Neural progenitor cell (in vitro differentiated cells): ENCODE measurements around the gene KLF9. TPM values are rescaled to one million over a fixed set of nuclear protein-coding genes. Genes with fewer than 3 reads are reported as not detected.

Experiments used
- DNase-seq: peaks from one replicate; pipeline ENCODE4 v3.0.0-alpha.2; 2016; ENCODE audit warnings: low spot score
- H2AFZ ChIP-seq: fragments of 200-600 bp; sonication (generic); replicated peaks from 2 replicates; pipeline ENCODE4 v1.6.1; 2016; ENCODE audit warnings: antibody characterized with exemption
- H3F3A ChIP-seq: fragments of 200-600 bp; sonication (generic); 2 replicates; pipeline ENCODE4 v1.6.1; 2016; ENCODE audit warnings: antibody characterized with exemption, low read depth
- H3K27ac ChIP-seq: fragments of 200-600 bp; sonication (generic); 2 replicates; pipeline ENCODE4 v1.5.1; 2016; ENCODE audit warnings: mild to moderate bottlenecking
- H3K27me3 ChIP-seq: fragments of 200-600 bp; sonication (generic); 2 replicates; pipeline ENCODE4 v1.6.1; 2016; ENCODE audit warnings: mild to moderate bottlenecking, moderate library complexity
- H3K36me3 ChIP-seq: fragments of 200-600 bp; sonication (generic); 2 replicates; pipeline ENCODE4 v1.5.1; 2016
- H3K4me1 ChIP-seq: fragments of 200-600 bp; sonication (generic); 2 replicates; pipeline ENCODE4 v1.6.1; 2016; ENCODE audit warnings: mixed run types
- H3K4me2 ChIP-seq: fragments of 200-600 bp; sonication (generic); 2 replicates; pipeline ENCODE4 v1.6.1; 2016
- H3K4me3 ChIP-seq: fragments of 200-600 bp; sonication (generic); 2 replicates; pipeline ENCODE4 v1.5.1; 2016
- H3K79me2 ChIP-seq: fragments of 200-600 bp; sonication (generic); 2 replicates; pipeline ENCODE4 v1.6.1; 2016; ENCODE audit warnings: low read depth
- H3K9ac ChIP-seq: fragments of 200-600 bp; sonication (generic); 2 replicates; pipeline ENCODE4 v1.6.1; 2016
- H3K9me3 ChIP-seq: fragments of 200-600 bp; sonication (generic); 2 replicates; pipeline ENCODE4 v1.5.1; 2016; ENCODE audit warnings: low read depth
- H4K20me1 ChIP-seq: fragments of 200-600 bp; sonication (generic); 2 replicates; pipeline ENCODE4 v1.6.1; 2016; ENCODE audit warnings: low read depth
- H3K27ac Mint-ChIP-seq: 3 replicates; pipeline ENCODE4 v1.8.0; 2021; ENCODE audit warnings: mixed read lengths
- H3K27me3 Mint-ChIP-seq: 2 replicates; pipeline ENCODE4 v1.8.0; 2022; ENCODE audit warnings: low read depth, mild to moderate bottlenecking, inconsistent platforms, moderate library complexity, mixed read lengths; ENCODE audit not compliant: insufficient read depth
- H3K36me3 Mint-ChIP-seq: 3 replicates; pipeline ENCODE4 v1.8.0; 2021; ENCODE audit warnings: mixed read lengths
- H3K4me1 Mint-ChIP-seq: 3 replicates; pipeline ENCODE4 v1.8.0; 2021; ENCODE audit warnings: mixed read lengths
- H3K4me3 Mint-ChIP-seq: 3 replicates; pipeline ENCODE4 v1.8.0; 2021; ENCODE audit warnings: mild to moderate bottlenecking, moderate library complexity, mixed read lengths
- H3K9me3 Mint-ChIP-seq: 3 replicates; pipeline ENCODE4 v1.8.0; 2020; ENCODE audit warnings: mixed read lengths
- CTCF ChIP-seq: fragments of 200-600 bp; sonication (generic); IDR thresholded peaks from 2 replicates; pipeline ENCODE4 v1.5.1; 2017; ENCODE audit warnings: antibody characterized with exemption, mild to moderate bottlenecking
- EZH2 ChIP-seq: fragments of 200-600 bp; sonication (generic); IDR thresholded peaks from 2 replicates; pipeline ENCODE4 v1.6.1; 2017; ENCODE audit warnings: antibody characterized with exemption, mild to moderate bottlenecking, moderate library complexity
- EZH2phosphoT487 ChIP-seq: fragments of 200-600 bp; sonication (generic); IDR thresholded peaks from 2 replicates; pipeline ENCODE4 v1.6.1; 2017; ENCODE audit warnings: antibody characterized with exemption
- total RNA-seq: library from RNA; depleted of rRNA; stranded (reverse); fragments of >200 nt; gene quantifications from 2 replicates; pipeline ENCODE4 v1.2.3, GENCODE V29; 2015; ENCODE audit warnings: low replicate concordance

The KLF9 gene
- total RNA-seq, 1 donor from 2014 or later: 0.41 TPM

- H3K27me3 Mint-ChIP-seq: peaks cover 2% of the 10 kb centered on the region
Observed at GRCh38 chr9:70457235-70457634, 42.8 kb upstream of the KLF9 start.

DNA sequence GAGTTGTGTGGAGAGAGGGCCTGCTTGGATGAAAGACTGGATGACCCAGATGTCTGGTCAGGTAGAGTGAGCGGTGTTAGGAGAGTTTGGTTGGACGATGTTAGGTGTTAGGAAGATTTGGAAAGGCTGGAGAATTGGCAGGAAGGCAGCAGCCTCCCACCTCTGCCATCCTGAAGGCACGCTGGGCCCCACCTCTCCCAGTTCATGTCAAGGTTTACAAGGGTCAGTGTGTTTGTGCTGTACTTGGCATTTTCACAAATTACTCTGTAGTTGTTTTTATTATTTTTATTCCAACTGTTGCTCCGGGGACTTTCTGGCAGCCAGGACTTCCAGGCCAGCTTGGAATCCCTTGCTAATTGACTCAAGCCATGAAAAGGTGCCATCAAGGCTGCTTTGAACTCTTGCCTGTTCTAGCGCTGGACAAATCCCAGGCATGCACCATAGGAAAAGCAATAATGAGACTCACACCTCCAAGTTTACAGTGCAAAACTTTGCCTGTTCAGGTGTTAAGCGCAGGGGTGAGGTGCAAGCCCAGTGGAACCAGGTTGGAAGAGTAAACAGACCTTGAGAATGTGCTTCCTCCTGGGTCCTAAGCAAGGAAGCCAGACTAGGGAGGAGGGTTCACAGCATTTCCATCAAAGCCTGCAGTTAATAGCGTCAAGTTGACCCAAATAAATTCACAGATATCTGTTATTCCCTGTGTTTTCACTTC lies 41.7 kb upstream of the KLF9 start:
- Histone ChIP-seq H4K20me1 (no peaks in the 10 kb centered on the region), H3K9me3 (no peaks in the 10 kb centered on the region), H3K4me3 (no peak overlapping the region), H3K9ac (no peak overlapping the region), H3K27ac (no peak overlapping the region), H3K36me3 (no peaks in the 10 kb centered on the region), H3K4me2 (no peak overlapping the region), H3F3A (no peaks in the 10 kb centered on the region), H3K27me3 (no peaks in the 10 kb centered on the region), H2AFZ (no peak overlapping the region), H3K4me1 (no peaks in the 10 kb centered on the region), H3K79me2 (no peaks in the 10 kb centered on the region)
- Mint-ChIP-seq H3K27me3 (peaks cover 2% of the 10 kb centered on the region), H3K4me1 (no peaks in the 10 kb centered on the region), H3K36me3 (no peaks in the 10 kb centered on the region), H3K4me3 (no peak overlapping the region), H3K27ac (no peak overlapping the region), H3K9me3 (no peaks in the 10 kb centered on the region)
- TF ChIP-seq EZH2phosphoT487: no peak
- TF ChIP-seq EZH2: no peak
- TF ChIP-seq CTCF: no peak
- no peak for DNase-seq

More at GRCh38 chr9:70457235-70457634, 42.8 kb upstream of the KLF9 start:
- no peak overlapping the region for H3K4me2 ChIP-seq
- H3K4me1 ChIP-seq: no peaks in the 10 kb centered on the region
- no peaks in the 10 kb centered on the region for H3K36me3 ChIP-seq
- no peaks in the 10 kb centered on the region for H3K9me3 ChIP-seq
- no peak overlapping the region for H3K9ac ChIP-seq
- H3K4me3 ChIP-seq: no peak overlapping the region
- no peaks in the 10 kb centered on the region for H3K79me2 ChIP-seq
- no peak overlapping the region for H2AFZ ChIP-seq
- no peaks in the 10 kb centered on the region for H3K27me3 ChIP-seq
- H3K27ac Mint-ChIP-seq: no peak overlapping the region
- no peaks in the 10 kb centered on the region for H3K36me3 Mint-ChIP-seq
- H3K4me1 Mint-ChIP-seq: no peaks in the 10 kb centered on the region
- DNase-seq: no peak
- TF ChIP-seq CTCF: no peak
- TF ChIP-seq EZH2phosphoT487: no peak
- TF ChIP-seq EZH2: no peak
- no peaks in the 10 kb centered on the region for H3F3A ChIP-seq
- no peak overlapping the region for H3K27ac ChIP-seq
- H3K4me3 Mint-ChIP-seq: no peak overlapping the region
- H3K9me3 Mint-ChIP-seq: no peaks in the 10 kb centered on the region
- no peaks in the 10 kb centered on the region for H4K20me1 ChIP-seq

DNA sequence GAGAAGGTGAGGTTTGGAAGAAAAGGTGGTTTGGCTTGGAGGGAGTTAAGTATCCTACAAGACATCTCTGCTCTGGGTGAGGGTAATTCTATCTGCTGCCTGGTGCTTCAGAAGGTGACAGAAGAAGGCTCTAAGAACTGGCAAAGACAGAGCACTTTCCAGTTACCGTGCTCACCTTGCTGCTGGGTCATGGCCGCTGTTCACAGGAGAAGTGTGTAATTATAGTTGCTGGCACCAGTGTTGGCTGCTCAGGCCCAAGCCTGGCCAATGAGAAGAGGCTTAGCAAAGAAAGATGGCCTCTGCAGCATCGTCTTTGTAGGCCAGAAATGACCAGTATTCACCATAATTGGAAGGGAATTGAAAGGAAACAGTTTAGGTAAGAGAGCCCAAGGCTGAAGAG lies 37.9 kb upstream of the KLF9 start:
- TF ChIP-seq CTCF (no peak), EZH2phosphoT487 (no peak), EZH2 (no peak)
- H3K36me3 Mint-ChIP-seq: no peaks in the 10 kb centered on the region
- no peaks in the 10 kb centered on the region for H3K27me3 Mint-ChIP-seq
- no peak overlapping the region for H3K27ac Mint-ChIP-seq
- Histone ChIP-seq H3K79me2 (no peaks in the 10 kb centered on the region), H3K27ac (no peak overlapping the region), H4K20me1 (no peaks in the 10 kb centered on the region), H2AFZ (no peak overlapping the region), H3K27me3 (no peaks in the 10 kb centered on the region), H3K4me2 (no peak overlapping the region), H3K4me3 (no peak overlapping the region), H3F3A (no peaks in the 10 kb centered on the region), H3K9me3 (no peaks in the 10 kb centered on the region), H3K9ac (no peak overlapping the region), H3K36me3 (no peaks in the 10 kb centered on the region), H3K4me1 (no peaks in the 10 kb centered on the region)
- no peaks in the 10 kb centered on the region for H3K9me3 Mint-ChIP-seq
- no peak for DNase-seq
- no peak overlapping the region for H3K4me3 Mint-ChIP-seq
- H3K4me1 Mint-ChIP-seq: no peaks in the 10 kb centered on the region
